Retinal pigment epithelial cell (primary cell): ENCODE data around the gene SLC22A7.
A peak's percentile ranks its signal among the peaks of the same experiment; 100 is the strongest.

Experiments used
- DNase-seq: peaks from one replicate; pipeline ENCODE4 v3.0.0-alpha.2; 2010; ENCODE audit warnings: low read depth
- H3K4me3 ChIP-seq: 2 replicates; pipeline ENCODE4 v1.5.1; 2011; ENCODE audit warnings: mild to moderate bottlenecking, low read length, control low read depth, moderate library complexity
- TF ChIP-seq, protein P1 (sequence below): conservative IDR thresholded peaks from 2 replicates; pipeline ENCODE4 v1.5.1; 2011; ENCODE audit warnings: low read depth, low read length, control low read depth, inconsistent platforms

The SLC22A7 gene

DNA sequence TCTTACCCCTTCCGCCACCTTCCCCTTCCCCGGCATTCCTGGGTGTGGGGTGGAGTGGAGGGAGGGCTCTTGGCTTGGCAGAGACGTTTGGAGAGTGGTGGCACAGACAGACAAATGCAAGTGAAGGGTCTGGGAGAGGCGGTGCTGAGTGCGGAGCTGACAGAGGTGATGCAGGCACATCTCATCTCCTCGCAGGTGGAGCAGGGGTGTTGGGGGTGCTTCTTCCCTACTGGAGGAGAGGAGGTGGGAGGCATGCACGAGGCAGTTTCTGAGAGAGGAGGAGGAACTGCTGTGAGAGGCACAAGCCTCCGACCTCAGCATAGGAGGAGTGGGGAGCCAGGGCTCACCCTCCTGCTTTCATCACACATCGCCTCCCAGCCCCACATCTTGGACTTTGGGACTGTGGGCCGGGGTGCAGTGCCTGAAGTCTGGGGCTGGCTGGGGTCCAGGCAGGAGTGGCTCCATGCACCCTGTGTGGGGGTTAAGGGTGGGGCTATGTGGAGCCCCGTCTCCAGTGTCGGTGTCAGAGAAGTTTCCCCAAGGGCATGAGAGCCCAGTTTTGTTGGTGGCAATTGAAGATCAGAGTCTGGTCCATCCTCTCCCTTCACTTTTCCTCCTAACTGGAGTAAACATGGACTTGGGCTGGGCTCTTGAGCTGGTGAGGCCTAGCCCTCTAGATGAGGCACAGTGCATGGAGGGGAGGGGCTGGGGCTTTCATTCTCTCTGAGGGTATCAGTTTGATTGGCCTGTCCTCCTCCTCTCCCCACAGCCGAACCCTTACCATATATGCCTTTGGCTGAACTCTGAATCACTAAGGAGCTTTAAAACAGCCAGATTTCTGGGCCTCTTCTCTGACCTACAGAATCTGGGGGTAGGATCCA lies 20.2 kb upstream of the SLC22A7 start:
- no peak for DNase-seq
- no peak overlapping the region for H3K4me3 ChIP-seq
- TF ChIP-seq, protein P1, sequence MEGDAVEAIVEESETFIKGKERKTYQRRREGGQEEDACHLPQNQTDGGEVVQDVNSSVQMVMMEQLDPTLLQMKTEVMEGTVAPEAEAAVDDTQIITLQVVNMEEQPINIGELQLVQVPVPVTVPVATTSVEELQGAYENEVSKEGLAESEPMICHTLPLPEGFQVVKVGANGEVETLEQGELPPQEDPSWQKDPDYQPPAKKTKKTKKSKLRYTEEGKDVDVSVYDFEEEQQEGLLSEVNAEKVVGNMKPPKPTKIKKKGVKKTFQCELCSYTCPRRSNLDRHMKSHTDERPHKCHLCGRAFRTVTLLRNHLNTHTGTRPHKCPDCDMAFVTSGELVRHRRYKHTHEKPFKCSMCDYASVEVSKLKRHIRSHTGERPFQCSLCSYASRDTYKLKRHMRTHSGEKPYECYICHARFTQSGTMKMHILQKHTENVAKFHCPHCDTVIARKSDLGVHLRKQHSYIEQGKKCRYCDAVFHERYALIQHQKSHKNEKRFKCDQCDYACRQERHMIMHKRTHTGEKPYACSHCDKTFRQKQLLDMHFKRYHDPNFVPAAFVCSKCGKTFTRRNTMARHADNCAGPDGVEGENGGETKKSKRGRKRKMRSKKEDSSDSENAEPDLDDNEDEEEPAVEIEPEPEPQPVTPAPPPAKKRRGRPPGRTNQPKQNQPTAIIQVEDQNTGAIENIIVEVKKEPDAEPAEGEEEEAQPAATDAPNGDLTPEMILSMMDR = no peak

DNA sequence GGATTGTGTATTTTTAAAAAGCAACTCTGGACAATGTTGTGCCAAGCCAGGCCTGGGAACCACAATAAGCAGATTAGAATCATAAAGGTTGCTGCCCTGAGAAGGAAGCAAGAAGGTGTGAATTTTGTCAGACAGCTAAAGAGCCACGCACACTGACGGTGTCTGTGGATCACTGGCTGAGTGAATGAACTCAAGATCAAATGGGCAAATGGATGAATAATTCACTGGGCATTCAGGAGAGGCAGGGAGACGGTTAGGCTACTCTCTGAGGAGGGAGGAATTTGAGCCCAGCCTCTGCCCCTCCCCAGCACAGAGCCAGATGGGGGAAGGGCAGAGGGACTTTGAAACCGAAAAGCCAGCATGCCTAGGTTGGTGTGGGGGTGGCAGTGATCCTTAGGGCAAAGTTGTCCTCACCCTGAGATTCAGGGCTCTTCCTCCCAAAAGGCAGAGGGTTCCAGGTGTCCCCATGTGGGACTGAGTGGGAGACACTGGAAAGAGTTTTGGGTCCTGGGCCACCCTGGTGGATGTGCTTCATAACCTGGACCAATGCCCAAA lies 19.5 kb upstream of the SLC22A7 start:
- H3K4me3 ChIP-seq = no peak overlapping the region
- DNase-seq = peak; percentile 17
- TF ChIP-seq, protein P1 = no peak

DNA sequence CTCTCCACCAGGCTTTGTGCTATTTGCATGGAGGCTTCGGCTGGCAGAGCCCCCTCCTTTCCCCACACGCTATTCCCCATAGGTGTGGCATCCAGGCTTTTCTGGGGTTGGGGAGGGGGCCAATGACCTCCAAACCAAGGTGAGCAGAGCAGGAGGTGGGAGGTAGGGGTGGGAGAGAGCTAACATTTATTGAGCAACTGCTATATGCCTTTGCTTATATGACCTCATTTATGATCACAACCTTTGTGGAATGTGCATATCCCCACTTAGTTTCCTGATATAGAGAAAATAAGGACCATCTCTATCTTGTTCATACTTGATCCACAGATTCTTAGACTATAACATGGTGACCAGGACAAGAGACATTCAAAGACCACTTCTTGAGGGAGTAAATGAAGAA lies 17.8 kb upstream of the SLC22A7 start:
- TF ChIP-seq, protein P1 = no peak
- no peak for DNase-seq
- no peak overlapping the region for H3K4me3 ChIP-seq

DNA sequence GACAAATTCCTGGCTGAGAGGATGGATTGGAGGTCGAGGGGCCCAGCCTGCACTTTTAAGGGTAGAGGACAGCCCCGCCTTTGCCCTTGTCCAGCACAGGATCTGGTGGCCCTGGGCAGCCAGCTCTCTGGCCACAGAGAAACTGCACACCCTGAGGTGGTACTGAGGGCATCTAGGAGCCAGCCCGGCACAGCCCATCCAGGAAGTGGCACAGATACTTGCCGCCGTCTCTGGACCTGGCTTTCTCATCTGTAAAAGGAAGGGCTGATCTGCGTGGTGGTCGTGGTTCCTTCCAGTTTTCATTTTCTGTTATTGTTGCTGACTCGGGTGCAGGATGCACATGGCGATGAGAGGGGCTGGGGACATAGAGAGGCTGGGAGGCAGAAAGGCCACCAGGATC lies 16.0 kb upstream of the SLC22A7 start:
- TF ChIP-seq, protein P1 = no peak
- no peak for DNase-seq
- no peak overlapping the region for H3K4me3 ChIP-seq

DNA sequence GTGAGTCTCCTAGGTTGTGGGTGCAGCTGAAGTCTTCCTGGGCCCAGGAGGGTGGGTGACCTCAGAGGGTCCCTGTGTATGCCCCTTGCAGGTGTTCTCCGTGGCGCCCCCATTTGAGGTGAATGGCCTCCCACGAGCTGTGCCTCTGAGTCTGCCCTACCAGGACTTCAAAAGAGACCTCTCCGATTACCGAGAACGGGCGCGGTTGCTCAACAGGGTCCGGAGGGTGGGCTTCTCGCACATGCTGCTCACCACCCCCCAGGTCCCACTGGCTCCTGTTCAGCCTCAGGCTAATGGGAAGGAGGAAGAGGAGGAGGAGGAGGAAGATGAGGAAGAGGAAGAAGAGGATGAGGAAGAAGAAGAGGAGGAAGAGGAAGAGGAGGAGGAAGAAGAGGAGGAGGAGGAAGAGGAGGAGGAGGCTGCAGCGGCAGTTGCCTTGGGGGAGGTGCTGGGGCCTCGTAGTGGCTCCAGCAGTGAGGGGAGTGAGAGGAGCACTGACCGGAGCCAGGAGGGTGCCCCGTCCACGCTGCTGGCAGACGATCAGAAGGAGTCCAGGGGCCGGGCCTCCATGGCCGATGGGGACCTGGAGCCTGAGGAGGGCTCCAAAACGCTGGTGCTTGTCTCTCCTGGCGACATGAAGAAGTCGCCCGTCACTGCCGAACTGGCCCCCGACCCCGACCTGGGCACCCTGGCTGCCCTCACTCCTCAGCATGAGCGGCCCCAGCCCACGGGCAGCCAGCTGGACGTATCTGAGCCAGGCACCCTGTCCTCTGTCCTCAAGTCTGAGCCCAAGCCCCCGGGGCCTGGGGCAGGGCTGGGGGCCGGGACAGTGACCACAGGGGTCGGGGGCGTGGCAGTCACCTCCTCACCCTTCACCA lies 15.2 kb upstream of the SLC22A7 start:
- no peak overlapping the region for H3K4me3 ChIP-seq
- TF ChIP-seq, protein P1 = no peak
- no peak for DNase-seq

DNA sequence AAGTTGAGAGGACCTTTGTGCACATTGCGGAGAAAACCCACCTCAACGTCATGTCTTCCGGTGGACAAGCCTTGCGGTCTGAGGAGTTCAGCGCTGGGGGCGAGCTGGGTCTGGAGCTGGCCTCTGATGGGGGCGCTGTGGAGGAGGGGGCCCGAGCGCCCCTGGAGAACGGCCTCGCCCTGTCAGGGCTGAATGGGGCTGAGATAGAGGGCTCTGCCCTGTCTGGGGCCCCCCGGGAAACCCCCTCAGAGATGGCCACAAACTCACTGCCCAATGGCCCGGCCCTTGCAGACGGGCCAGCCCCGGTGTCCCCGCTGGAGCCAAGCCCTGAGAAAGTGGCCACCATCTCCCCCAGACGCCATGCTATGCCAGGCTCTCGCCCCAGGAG lies 14.6 kb upstream of the SLC22A7 start:
- no peak for DNase-seq
- TF ChIP-seq, protein P1 = no peak
- H3K4me3 ChIP-seq = no peak overlapping the region
